Astrocyte (in vitro differentiated cells and primary cell): ENCODE data around the gene NRIP3. TPM values are rescaled to one million over a fixed set of nuclear protein-coding genes. Genes with fewer than 3 reads are reported as not detected.

Experiments used
- DNase-seq: peaks from one replicate; pipeline ENCODE4 v3.0.0-alpha.2; 2010; ENCODE audit warnings: low read depth
- FAIRE-seq: peaks from 2 replicates; lab custom pipeline; 2011; peaks lifted over from hg19 to GRCh38; lab: Jason Lieb, UNC
- H2AFZ ChIP-seq: 2 replicates; pipeline ENCODE4 v1.6.0; 2012; ENCODE audit warnings: low read depth, low read length, inconsistent platforms
- H3K27ac ChIP-seq: 2 replicates; pipeline ENCODE4 v1.5.1; 2011; ENCODE audit warnings: low read depth, low read length, inconsistent platforms
- H3K27me3 ChIP-seq: 2 replicates; pipeline ENCODE4 v1.6.0; 2011; ENCODE audit warnings: low read length, inconsistent platforms; ENCODE audit not compliant: insufficient read depth
- H3K36me3 ChIP-seq: 2 replicates; pipeline ENCODE4 v1.5.1; 2011; ENCODE audit warnings: low read length, inconsistent platforms; ENCODE audit not compliant: insufficient read depth
- H3K4me1 ChIP-seq: 2 replicates; pipeline ENCODE4 v1.5.1; 2011; ENCODE audit warnings: low read length, inconsistent platforms; ENCODE audit not compliant: insufficient read depth
- H3K4me2 ChIP-seq: 2 replicates; pipeline ENCODE4 v1.6.0; 2012; ENCODE audit warnings: low read length, inconsistent platforms
- H3K4me3 ChIP-seq: 2 replicates; pipeline ENCODE4 v1.5.1; 2011; ENCODE audit warnings: low read depth, mild to moderate bottlenecking, low read length, inconsistent platforms; ENCODE audit not compliant: insufficient read depth
- H3K79me2 ChIP-seq: 2 replicates; pipeline ENCODE4 v1.6.0; 2012; ENCODE audit warnings: mild to moderate bottlenecking, low read length, inconsistent platforms; ENCODE audit not compliant: insufficient read depth
- H3K9ac ChIP-seq: 2 replicates; pipeline ENCODE4 v1.6.0; 2012; ENCODE audit warnings: mild to moderate bottlenecking, low read length, inconsistent platforms
- H3K9me3 ChIP-seq: 2 replicates; pipeline ENCODE4 v1.5.1; 2012; ENCODE audit warnings: low read depth, mild to moderate bottlenecking, low read length, inconsistent platforms; ENCODE audit not compliant: insufficient read depth
- H4K20me1 ChIP-seq: 2 replicates; pipeline ENCODE4 v1.6.0; 2012; ENCODE audit warnings: low read length, inconsistent platforms; ENCODE audit not compliant: insufficient read depth
- H3K27ac Mint-ChIP-seq: one replicate; pipeline ENCODE4 v1.8.0; 2021; ENCODE audit warnings: mild to moderate bottlenecking, mixed read lengths; ENCODE audit not compliant: unreplicated experiment
- H3K27me3 Mint-ChIP-seq: one replicate; pipeline ENCODE4 v1.8.0; 2021; ENCODE audit warnings: low read depth, mixed read lengths; ENCODE audit not compliant: unreplicated experiment
- H3K36me3 Mint-ChIP-seq: one replicate; pipeline ENCODE4 v1.8.0; 2021; ENCODE audit warnings: low read depth, mixed read lengths; ENCODE audit not compliant: unreplicated experiment
- H3K4me1 Mint-ChIP-seq: one replicate; pipeline ENCODE4 v1.8.0; 2021; ENCODE audit warnings: low read depth, mixed read lengths; ENCODE audit not compliant: unreplicated experiment
- H3K4me3 Mint-ChIP-seq: one replicate; pipeline ENCODE4 v1.8.0; 2021; ENCODE audit warnings: mild to moderate bottlenecking, moderate library complexity, mixed read lengths; ENCODE audit not compliant: unreplicated experiment
- H3K9me3 Mint-ChIP-seq: one replicate; pipeline ENCODE4 v1.8.0; 2021; ENCODE audit warnings: mild to moderate bottlenecking, mixed read lengths; ENCODE audit not compliant: unreplicated experiment
- EZH2 ChIP-seq: IDR thresholded peaks from 2 replicates; pipeline ENCODE4 v1.6.1; 2012; ENCODE audit warnings: mild to moderate bottlenecking, low read length, inconsistent platforms; ENCODE audit not compliant: insufficient read depth
- total RNA-seq: library from RNA; stranded (reverse); gene quantifications from 2 replicates; pipeline ENCODE4 v1.2.1, GENCODE V29; 2021
- TF ChIP-seq, protein P1 (sequence below): IDR thresholded peaks from 2 replicates; pipeline ENCODE4 v1.5.1; 2011; ENCODE audit warnings: low read depth, mild to moderate bottlenecking, inconsistent platforms, low read length, moderate library complexity; ENCODE audit not compliant: insufficient read depth

Gene NRIP3
- total RNA-seq, 1 donor from 2014 or later, result 11.6 TPM

GRCh38 chr11:9030601-9031000 lies 26.8 kb upstream of the NRIP3 start:
- H3K4me1 Mint-ChIP-seq, result peaks cover 9% of the 10 kb centered on the region
- Histone ChIP-seq H3K27me3 (no peaks in the 10 kb centered on the region), H2AFZ (no peak overlapping the region), H3K9ac (no peak overlapping the region), H3K4me3 (no peak overlapping the region), H3K4me1 (no peaks in the 10 kb centered on the region), H3K27ac (no peak overlapping the region), H3K79me2 (no peaks in the 10 kb centered on the region), H3K9me3 (no peaks in the 10 kb centered on the region), H3K4me2 (no peak overlapping the region), H4K20me1 (no peaks in the 10 kb centered on the region), H3K36me3 (no peaks in the 10 kb centered on the region)
- DNase-seq (no peak), FAIRE-seq (no peak)
- no peak overlapping the region for H3K27ac Mint-ChIP-seq
- H3K4me3 Mint-ChIP-seq, result no peak overlapping the region
- TF ChIP-seq, protein P1, sequence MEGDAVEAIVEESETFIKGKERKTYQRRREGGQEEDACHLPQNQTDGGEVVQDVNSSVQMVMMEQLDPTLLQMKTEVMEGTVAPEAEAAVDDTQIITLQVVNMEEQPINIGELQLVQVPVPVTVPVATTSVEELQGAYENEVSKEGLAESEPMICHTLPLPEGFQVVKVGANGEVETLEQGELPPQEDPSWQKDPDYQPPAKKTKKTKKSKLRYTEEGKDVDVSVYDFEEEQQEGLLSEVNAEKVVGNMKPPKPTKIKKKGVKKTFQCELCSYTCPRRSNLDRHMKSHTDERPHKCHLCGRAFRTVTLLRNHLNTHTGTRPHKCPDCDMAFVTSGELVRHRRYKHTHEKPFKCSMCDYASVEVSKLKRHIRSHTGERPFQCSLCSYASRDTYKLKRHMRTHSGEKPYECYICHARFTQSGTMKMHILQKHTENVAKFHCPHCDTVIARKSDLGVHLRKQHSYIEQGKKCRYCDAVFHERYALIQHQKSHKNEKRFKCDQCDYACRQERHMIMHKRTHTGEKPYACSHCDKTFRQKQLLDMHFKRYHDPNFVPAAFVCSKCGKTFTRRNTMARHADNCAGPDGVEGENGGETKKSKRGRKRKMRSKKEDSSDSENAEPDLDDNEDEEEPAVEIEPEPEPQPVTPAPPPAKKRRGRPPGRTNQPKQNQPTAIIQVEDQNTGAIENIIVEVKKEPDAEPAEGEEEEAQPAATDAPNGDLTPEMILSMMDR, result no peak
- TF ChIP-seq EZH2, result no peak
- peaks cover 6% of the 10 kb centered on the region for H3K36me3 Mint-ChIP-seq
- no peaks in the 10 kb centered on the region for H3K9me3 Mint-ChIP-seq
- H3K27me3 Mint-ChIP-seq, result no peaks in the 10 kb centered on the region

DNA sequence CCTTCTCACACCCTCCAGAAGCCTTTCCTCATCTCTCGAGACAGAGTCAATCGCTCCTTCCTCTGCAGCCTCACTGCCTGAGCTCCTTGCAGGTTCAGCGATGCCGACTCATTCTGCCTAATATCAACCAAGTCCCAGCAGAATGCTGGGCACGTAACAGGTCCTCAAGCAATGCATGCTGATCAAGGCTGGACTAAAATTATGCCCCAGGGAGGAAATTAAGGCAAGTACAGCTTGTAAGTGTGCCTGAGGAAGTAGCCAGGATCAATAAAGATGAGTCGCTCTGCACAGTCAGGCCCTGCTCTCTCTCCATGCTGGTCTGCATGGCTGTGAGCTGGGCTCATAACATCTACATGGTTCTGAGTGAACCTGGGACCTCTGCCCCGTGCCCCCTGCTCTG lies 25.6 kb upstream of the NRIP3 start:
- H2AFZ ChIP-seq, result no peak overlapping the region
- H3K79me2 ChIP-seq, result no peaks in the 10 kb centered on the region
- H4K20me1 ChIP-seq, result no peaks in the 10 kb centered on the region
- H3K36me3 Mint-ChIP-seq, result peaks cover 7% of the 10 kb centered on the region
- no peaks in the 10 kb centered on the region for H3K27me3 ChIP-seq
- H3K4me1 Mint-ChIP-seq, result peaks cover 9% of the 10 kb centered on the region
- DNase-seq (no peak), FAIRE-seq (no peak)
- H3K9me3 ChIP-seq, result no peaks in the 10 kb centered on the region
- H3K27ac ChIP-seq, result no peak overlapping the region
- H3K27ac Mint-ChIP-seq, result peak overlapping the region; percentile 54
- no peaks in the 10 kb centered on the region for H3K4me1 ChIP-seq
- TF ChIP-seq, protein P1, result no peak
- no peak for TF ChIP-seq EZH2
- H3K4me3 Mint-ChIP-seq, result no peak overlapping the region
- no peaks in the 10 kb centered on the region for H3K36me3 ChIP-seq
- peaks cover 2% of the 10 kb centered on the region for H3K27me3 Mint-ChIP-seq
- H3K4me3 ChIP-seq, result no peak overlapping the region
- H3K4me2 ChIP-seq, result no peak overlapping the region
- H3K9ac ChIP-seq, result no peak overlapping the region
- H3K9me3 Mint-ChIP-seq, result no peaks in the 10 kb centered on the region

GRCh38 chr11:9028581-9028980 lies 24.8 kb upstream of the NRIP3 start:
- H3K36me3 Mint-ChIP-seq, result peaks cover 11% of the 10 kb centered on the region
- Histone ChIP-seq H3K9me3 (no peaks in the 10 kb centered on the region), H3K9ac (no peak overlapping the region), H3K4me1 (no peaks in the 10 kb centered on the region), H2AFZ (no peak overlapping the region), H4K20me1 (no peaks in the 10 kb centered on the region), H3K27me3 (no peaks in the 10 kb centered on the region), H3K4me3 (no peak overlapping the region), H3K4me2 (no peak overlapping the region), H3K27ac (no peak overlapping the region), H3K79me2 (no peaks in the 10 kb centered on the region), H3K36me3 (no peaks in the 10 kb centered on the region)
- FAIRE-seq, result no peak
- no peaks in the 10 kb centered on the region for H3K9me3 Mint-ChIP-seq
- H3K4me3 Mint-ChIP-seq, result no peak overlapping the region
- DNase-seq, result no peak
- peaks cover 9% of the 10 kb centered on the region for H3K4me1 Mint-ChIP-seq
- TF ChIP-seq EZH2, result no peak
- TF ChIP-seq, protein P1, result no peak
- peaks cover 3% of the 10 kb centered on the region for H3K27me3 Mint-ChIP-seq
- H3K27ac Mint-ChIP-seq, result no peak overlapping the region
